ENCODE measurements around the gene DUSP19. TPM values are rescaled to one million over a fixed set of nuclear protein-coding genes. Genes with fewer than 3 reads are reported as not detected.
A peak's percentile ranks its signal among the peaks of the same experiment; 100 is the strongest.

DUSP19 gene
- total and polyA plus RNA-seq, 2 of the 13 experiments (the other 11 are each of a cell fraction or from before 2014, with no cell fraction given) = 1.3 to 1.9 TPM

- TF ChIP-seq PAXIP1 (CRISPR knock-in tag; conservative IDR thresholded peaks at IDR 0.05) = peak; percentile 40; the same call in 1 of the 2 replicates
- TF ChIP-seq HIC2 (CRISPR knock-in tag; IDR thresholded peaks at IDR 0.05; ENCODE audit: low read depth) = no peak
- 0 out of 2 replicates have a peak, but pooled peaks have one; percentile 20 for TF ChIP-seq CREBL2 (CRISPR knock-in tag; IDR thresholded peaks at IDR 0.05; ENCODE audit: borderline replicate concordance)
- peak; percentile 86 for TF ChIP-seq ZNF552 (CRISPR knock-in tag; IDR thresholded peaks at IDR 0.05; ENCODE audit: borderline replicate concordance)
- peak; percentile 40; the same call in 1 of the 2 replicates for TF ChIP-seq ARNT2 (CRISPR knock-in tag; IDR thresholded peaks at IDR 0.05; ENCODE audit: low read depth)
- TF ChIP-seq E2F2 (CRISPR knock-in tag; IDR thresholded peaks at IDR 0.05; ENCODE audit: borderline replicate concordance) = 0 out of 2 replicates have a peak, but pooled peaks have one; percentile 20
- TF ChIP-seq PRDM10 (CRISPR knock-in tag; IDR thresholded peaks at IDR 0.05; ENCODE audit: low read depth) = peak; percentile 71; the same call in 1 of the 2 replicates
- TF ChIP-seq PBX3 (CRISPR knock-in tag; IDR thresholded peaks at IDR 0.05; ENCODE audit: borderline replicate concordance) = no peak
- no peak for TF ChIP-seq DDIT3 (CRISPR knock-in tag; IDR thresholded peaks at IDR 0.05)
- peak; percentile 79; the same call in 1 of the 2 replicates for TF ChIP-seq MXD1 (CRISPR knock-in tag; IDR thresholded peaks at IDR 0.05)
- peak; percentile 90 for TF ChIP-seq MED8 (CRISPR knock-in tag; IDR thresholded peaks at IDR 0.05; ENCODE audit: insufficient replicate concordance)
- TF ChIP-seq ZNF75D (CRISPR knock-in tag; IDR thresholded peaks at IDR 0.05; ENCODE audit: borderline replicate concordance) = no peak
Observed at GRCh38 chr2:183124222-183124956, 45.8 kb downstream of the DUSP19 start, which contains the start of gene NUP35 (continued).
